Subcutaneous adipose tissue (tissue), 4 donors: ENCODE measurements around the gene CEP85L. TPM values are rescaled to one million over a fixed set of nuclear protein-coding genes. Genes with fewer than 3 reads are reported as not detected.

Source experiments
- CTCF ChIP-seq: fragments of 450-650 bp; IDR thresholded peaks from one replicate; pipeline ENCODE4 v1.5.1; 2016; ENCODE audit warnings: low read depth, mild to moderate bottlenecking, control low read depth, antibody characterized with exemption, moderate library complexity
- total RNA-seq, 4 donors: library from RNA; depleted of rRNA; stranded (reverse); fragments of >200 nt; gene quantifications; one replicate each; pipeline ENCODE4 v1.1.0, GENCODE V29; 2016

Gene CEP85L
- total RNA-seq, 4 donors from 2014 or later: 12.2 to 17.6 (median 16.4) TPM

GRCh38 chr6:118646977-118647376 lies 4.4 kb downstream of the CEP85L start:
- TF ChIP-seq CTCF: no peak

GRCh38 chr6:118645395-118645794 lies 6.0 kb downstream of the CEP85L start:
- no peak for TF ChIP-seq CTCF

- TF ChIP-seq CTCF: no peak
Measured at GRCh38 chr6:118644007-118644406, 7.4 kb downstream of the CEP85L start.

- TF ChIP-seq CTCF: no peak
Measured at GRCh38 chr6:118641042-118641441, 10.3 kb downstream of the CEP85L start.

- TF ChIP-seq CTCF: no peak
Measured at GRCh38 chr6:118639054-118639964, 12.1 kb downstream of the CEP85L start.

GRCh38 chr6:118638288-118638687 lies 13.1 kb downstream of the CEP85L start:
- no peak for TF ChIP-seq CTCF

GRCh38 chr6:118635909-118636735 lies 15.3 kb downstream of the CEP85L start:
- TF ChIP-seq CTCF: no peak
